Measurements from ENCODE around the gene PSME1.

GRCh38 chr14:24136684-24137528 lies 912 bp downstream of the PSME1 start:
- TF ChIP-seq CTCF (conservative IDR thresholded peaks at IDR 0.05; ENCODE audit: low read length) (no peak), EZH2phosphoT487 (IDR thresholded peaks at IDR 0.05; ENCODE audit: borderline replicate concordance, low read depth, low read length) (no peak)
